Subcutaneous abdominal adipose tissue (tissue), 5 donors: Measurements from ENCODE around the gene SDF2L1.

Source experiments
- H3K27ac ChIP-seq: one replicate; pipeline ENCODE4 v1.7.0; 2013; ENCODE audit warnings: low read depth, mild to moderate bottlenecking, inconsistent platforms, low read length, moderate library complexity
- H3K27me3 ChIP-seq, 5 donors: one replicate each; pipeline ENCODE4 v1.7.0; 2013; ENCODE audit warnings: low read length in 5 of 5, inconsistent platforms in 1 of 5; ENCODE audit not compliant: control insufficient read depth in 5 of 5, insufficient read depth in 4 of 5
- H3K36me3 ChIP-seq, 5 donors: one replicate each; pipeline ENCODE4 v1.7.0; 2013; ENCODE audit warnings: low read length in 5 of 5; ENCODE audit not compliant: control insufficient read depth in 5 of 5, insufficient read depth in 5 of 5
- H3K4me1 ChIP-seq, 5 donors: one replicate each; pipeline ENCODE4 v1.7.0; 2013; ENCODE audit warnings: low read length in 5 of 5, mild to moderate bottlenecking in 3 of 5, moderate library complexity in 1 of 5; ENCODE audit not compliant: control insufficient read depth in 5 of 5, insufficient read depth in 5 of 5
- H3K4me3 ChIP-seq, 5 donors: one replicate each; pipeline ENCODE4 v1.7.0; 2013; ENCODE audit warnings: low read length in 5 of 5, low read depth in 1 of 5
- H3K9ac ChIP-seq, 5 donors: one replicate each; pipeline ENCODE4 v1.7.0; 2013; ENCODE audit warnings: low read length in 5 of 5, mild to moderate bottlenecking in 4 of 5, moderate library complexity in 3 of 5
- H3K9me3 ChIP-seq, 5 donors: one replicate each; pipeline ENCODE4 v1.7.0; 2013; ENCODE audit warnings: low read length in 5 of 5; ENCODE audit not compliant: control insufficient read depth in 5 of 5
- donor health status: healthy.
- donor health status: healthy.
- donor health status: healthy.
- donor health status: healthy.
- donor health status: healthy.

The SDF2L1 gene

DNA sequence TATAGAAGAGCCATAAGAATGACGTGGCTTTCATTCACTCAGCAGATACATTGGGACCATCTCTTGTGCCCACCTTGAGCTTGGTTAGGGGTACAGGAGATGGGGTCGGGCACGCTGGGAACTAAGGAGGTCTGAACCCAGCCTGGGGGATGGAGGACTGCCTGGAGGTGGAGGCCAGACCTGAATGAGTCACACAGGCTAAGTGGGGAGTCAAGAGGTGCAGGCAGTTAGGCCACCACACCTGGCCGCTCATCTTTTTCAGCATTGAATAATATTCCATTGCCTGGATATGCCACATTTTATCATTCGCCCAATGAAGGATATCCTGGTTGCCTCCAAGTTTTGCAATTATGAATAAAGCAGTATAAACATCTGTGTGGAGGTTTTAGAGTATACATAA lies 19.9 kb downstream of the SDF2L1 start:
- Histone ChIP-seq H3K9ac (no peak overlapping the region), H3K36me3 (no peaks in the 10 kb centered on the region), H3K4me3 (no peak overlapping the region), H3K27ac (no peak overlapping the region), H3K9me3 (no peaks in the 10 kb centered on the region), H3K27me3 (peaks cover 0 to 7% (median 4%) of the 10 kb centered on the region in 5 donors), H3K4me1 (peaks cover 0 to 23% (median 18%) of the 10 kb centered on the region in 5 donors)

DNA sequence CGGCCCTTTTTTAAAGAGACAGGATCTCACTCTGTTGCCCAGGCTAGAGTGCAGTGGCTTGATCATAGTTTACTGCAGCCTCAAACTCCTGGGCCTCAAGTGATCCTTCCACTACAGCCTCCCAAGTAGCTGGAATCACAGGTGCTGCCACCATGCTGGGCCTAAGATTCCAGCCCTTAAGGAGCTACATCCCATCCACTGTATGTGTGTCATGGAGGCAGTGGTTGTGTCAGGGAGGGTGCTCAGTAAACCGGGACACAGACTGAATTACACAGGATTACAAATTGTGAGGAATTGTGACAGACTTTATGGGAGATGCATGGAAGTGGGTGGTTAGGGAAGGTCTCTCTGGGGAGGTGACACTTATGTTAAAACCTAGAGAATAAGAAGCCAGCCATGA lies 21.6 kb downstream of the SDF2L1 start:
- Histone ChIP-seq H3K4me3 (no peak overlapping the region), H3K27me3 (peaks cover 0 to 6% (median 4%) of the 10 kb centered on the region in 5 donors), H3K9me3 (no peaks in the 10 kb centered on the region), H3K36me3 (no peaks in the 10 kb centered on the region), H3K27ac (no peak overlapping the region), H3K9ac (no peak overlapping the region), H3K4me1 (peaks cover 0 to 12% (median 11%) of the 10 kb centered on the region in 5 donors)

DNA sequence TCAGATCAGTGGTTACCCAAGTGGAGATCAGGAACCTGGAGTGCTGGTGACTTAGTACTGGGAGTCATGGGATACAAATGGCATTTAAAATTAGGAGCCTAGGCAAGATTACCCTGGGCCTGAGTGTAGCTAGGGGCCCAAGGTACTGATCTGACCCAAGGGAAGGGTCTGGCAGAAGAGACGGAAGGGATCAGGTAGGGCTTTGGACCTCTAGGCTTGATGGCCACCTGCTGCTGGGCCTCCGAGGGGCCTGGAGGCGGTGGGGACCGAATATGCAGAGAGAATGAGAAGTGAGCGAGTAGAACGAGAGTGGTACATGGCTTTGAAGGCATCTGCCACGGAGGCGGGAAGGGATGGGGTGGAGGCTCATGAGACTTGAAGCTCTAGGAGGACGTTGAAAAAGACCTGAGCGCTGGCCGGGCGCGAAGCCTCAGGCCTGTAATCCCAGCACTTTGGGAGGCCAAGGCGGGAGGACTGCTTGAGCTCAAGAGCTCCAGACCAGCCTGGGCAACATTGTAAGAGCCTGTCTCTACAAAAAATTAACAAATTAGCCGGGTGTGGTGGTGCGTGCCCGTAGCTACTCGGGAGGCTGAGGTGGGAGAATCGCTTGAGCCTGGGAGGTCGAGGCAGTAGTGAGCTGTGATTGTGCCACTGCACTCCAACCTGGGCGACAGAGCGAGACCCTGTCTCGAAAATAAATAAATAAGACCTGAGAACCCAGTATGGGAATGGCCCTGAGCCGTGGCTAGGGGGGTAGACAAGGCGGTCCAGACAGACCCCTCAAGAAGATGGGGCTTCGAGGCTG lies 23.1 kb downstream of the SDF2L1 start:
- Histone ChIP-seq H3K9me3 (no peaks in the 10 kb centered on the region), H3K36me3 (peaks cover 0 to 5% (median 3%) of the 10 kb centered on the region in 5 donors), H3K4me1 (peaks cover 0 to 12% (median 11%) of the 10 kb centered on the region in 5 donors), H3K9ac (peak overlapping the region in 4 of 5 donors; percentile 76 to 88 (median 82)), H3K27ac (peak overlapping the region; percentile 91), H3K4me3 (peak overlapping the region; percentile 85 to 94 (median 93)), H3K27me3 (peaks cover 0 to 5% (median 4%) of the 10 kb centered on the region in 5 donors)

DNA sequence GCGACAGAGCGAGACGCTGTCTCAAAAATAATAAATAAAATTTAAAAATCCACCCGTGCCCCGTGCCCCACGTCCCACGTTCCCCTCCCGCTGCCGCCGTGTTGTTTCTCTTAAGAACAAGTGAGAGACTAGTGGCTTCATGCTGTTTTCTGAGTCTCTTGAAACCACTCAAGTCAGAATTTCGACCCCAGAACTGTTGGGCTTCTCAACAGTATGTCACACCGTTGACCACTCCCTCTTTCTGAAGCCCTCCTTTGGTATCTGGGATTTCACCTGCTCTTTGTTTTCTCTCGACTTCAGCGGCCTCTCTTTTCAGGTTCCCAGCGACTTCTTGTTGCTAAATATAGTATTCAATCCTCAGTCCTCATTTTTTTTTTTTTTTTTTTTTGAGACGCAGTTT lies 24.7 kb downstream of the SDF2L1 start:
- Histone ChIP-seq H3K9me3 (no peaks in the 10 kb centered on the region), H3K27ac (no peak overlapping the region), H3K4me1 (peaks cover 0 to 12% (median 11%) of the 10 kb centered on the region in 5 donors), H3K36me3 (peaks cover 2 to 21% (median 15%) of the 10 kb centered on the region in 5 donors), H3K27me3 (no peaks in the 10 kb centered on the region), H3K9ac (peak overlapping the region in 3 of 5 donors; percentile 62 to 82 (median 66)), H3K4me3 (peak overlapping the region; percentile 85 to 94 (median 93))

DNA sequence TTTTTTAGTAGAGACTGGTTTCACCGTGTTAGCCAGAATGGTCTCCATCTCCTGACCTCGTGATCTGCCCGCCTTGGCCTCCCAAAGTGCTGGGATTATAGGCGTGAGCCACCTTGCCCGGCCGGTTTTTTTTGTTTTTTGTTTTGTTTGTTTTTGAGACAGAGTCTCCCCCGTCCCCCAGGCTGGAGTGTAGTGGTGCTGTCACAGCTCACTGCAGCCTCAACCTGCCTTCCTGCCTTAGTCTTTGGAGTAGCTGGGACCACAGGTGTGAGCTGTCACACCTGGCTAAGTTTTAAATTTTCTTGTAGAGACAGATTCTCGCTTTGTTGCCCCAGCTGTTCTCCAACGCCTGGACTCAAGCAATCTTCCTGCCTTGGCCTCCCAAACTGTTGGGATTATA lies 26.9 kb downstream of the SDF2L1 start:
- Histone ChIP-seq H3K27ac (no peak overlapping the region), H3K9ac (no peak overlapping the region), H3K9me3 (no peaks in the 10 kb centered on the region), H3K4me1 (peaks cover 0 to 12% (median 11%) of the 10 kb centered on the region in 5 donors), H3K4me3 (no peak overlapping the region), H3K36me3 (peaks cover 2 to 43% (median 37%) of the 10 kb centered on the region in 5 donors), H3K27me3 (no peaks in the 10 kb centered on the region)

DNA sequence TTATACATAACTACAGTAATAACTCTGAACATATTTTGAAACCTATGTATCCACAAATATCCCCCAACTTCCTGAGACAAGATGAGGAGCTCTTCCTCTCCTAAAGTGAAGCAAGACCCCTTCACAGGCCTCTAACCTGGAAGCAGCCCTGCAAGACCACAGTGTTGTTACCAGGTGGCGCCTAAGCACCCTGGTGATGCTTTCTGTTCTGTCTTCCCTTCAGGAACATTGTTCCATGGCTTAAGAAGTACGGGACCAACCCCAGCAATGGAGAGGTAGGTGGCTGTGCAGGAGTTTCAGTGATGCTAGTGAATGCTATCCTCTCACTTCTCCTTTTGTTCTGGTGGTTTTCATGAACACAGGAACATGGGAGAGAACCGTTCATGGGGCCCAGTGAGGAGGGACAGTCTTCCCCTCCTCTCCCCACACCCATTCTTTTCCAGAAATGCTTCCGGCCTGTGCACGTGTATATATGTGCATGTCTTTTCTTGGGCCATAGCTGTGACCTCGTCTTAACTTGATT lies 30.1 kb downstream of the SDF2L1 start:
- Histone ChIP-seq H3K27ac (no peak overlapping the region), H3K9ac (no peak overlapping the region), H3K27me3 (no peaks in the 10 kb centered on the region), H3K9me3 (no peaks in the 10 kb centered on the region), H3K4me3 (no peak overlapping the region), H3K36me3 (peaks cover 2 to 64% (median 54%) of the 10 kb centered on the region in 5 donors), H3K4me1 (peaks cover 0 to 2% (median 0%) of the 10 kb centered on the region in 5 donors)

DNA sequence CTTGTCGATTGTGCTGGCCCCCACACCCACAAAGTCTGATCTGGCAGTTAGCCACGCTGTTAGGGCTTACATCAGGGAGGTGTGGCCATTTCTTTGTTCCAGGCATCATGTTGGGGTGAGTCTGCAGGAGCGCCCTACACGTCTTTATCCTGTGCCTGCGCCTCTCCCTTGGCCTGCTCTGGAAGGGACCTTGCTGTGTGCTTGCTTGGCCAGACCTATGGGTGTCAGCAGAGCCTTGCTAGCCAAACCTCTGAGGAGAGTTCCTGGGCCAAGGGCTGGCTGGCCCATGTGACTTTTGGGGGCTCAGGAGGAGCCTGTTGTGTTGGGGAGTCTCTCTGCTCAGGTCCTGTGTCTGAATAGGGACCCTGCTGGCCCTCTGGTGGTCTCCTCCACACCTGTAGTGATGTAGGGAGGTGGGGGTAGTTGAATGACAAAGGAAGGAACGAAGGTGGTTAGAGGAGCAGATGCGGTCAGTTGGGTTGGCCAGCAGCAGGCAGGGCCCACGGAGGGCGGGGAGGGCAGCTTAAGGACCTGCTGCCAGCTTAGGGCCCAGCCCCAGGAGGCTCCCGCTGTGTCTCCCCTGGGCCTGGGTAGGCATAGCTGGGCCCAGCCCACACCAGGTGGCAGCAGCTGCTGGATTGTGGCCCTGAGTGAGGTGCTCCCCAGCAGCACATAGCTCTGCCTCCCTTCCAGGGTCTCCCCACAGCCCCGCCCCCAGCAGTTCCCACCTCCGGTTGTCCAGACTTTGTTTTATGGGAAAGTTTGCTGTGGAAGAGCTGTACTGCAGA lies 31.6 kb downstream of the SDF2L1 start:
- Histone ChIP-seq H3K27me3 (no peaks in the 10 kb centered on the region), H3K4me1 (peaks cover 0 to 7% (median 5%) of the 10 kb centered on the region in 5 donors), H3K4me3 (no peak overlapping the region), H3K27ac (no peak overlapping the region), H3K36me3 (peaks cover 2 to 69% (median 55%) of the 10 kb centered on the region in 5 donors), H3K9ac (no peak overlapping the region), H3K9me3 (no peaks in the 10 kb centered on the region)

DNA sequence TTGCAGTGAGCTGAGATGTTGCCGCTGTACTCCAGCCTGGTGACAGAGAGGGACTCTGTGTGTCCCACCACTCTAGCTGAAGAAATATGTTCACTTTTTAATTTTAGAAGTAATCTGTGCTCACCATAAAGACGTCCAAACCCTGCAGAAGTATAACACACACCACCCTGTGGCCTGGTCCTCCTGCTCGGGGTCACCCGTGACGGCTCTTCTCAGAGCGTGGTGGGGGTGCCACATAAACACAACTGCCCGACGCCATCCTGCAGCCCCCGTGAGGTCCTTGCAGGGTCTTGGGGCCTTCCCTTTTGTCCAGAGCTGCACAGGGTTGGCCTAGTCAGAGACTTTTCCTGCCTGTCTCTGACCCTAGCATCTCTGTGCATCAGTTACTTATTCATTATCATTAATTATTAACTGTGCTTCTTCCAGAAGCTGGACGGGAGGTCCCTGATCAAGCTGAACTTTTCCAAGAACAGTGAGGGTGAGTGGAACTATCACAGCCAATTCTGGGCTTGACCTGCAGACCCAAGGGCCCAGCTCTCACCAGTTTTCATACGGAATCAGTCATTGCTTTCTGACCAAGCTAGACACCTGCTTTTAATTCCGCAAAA lies 32.6 kb downstream of the SDF2L1 start:
- Histone ChIP-seq H3K27me3 (no peaks in the 10 kb centered on the region), H3K9me3 (no peaks in the 10 kb centered on the region), H3K27ac (no peak overlapping the region), H3K4me1 (peaks cover 0 to 7% (median 5%) of the 10 kb centered on the region in 5 donors), H3K4me3 (no peak overlapping the region), H3K36me3 (peaks cover 2 to 68% (median 54%) of the 10 kb centered on the region in 5 donors), H3K9ac (no peak overlapping the region)

DNA sequence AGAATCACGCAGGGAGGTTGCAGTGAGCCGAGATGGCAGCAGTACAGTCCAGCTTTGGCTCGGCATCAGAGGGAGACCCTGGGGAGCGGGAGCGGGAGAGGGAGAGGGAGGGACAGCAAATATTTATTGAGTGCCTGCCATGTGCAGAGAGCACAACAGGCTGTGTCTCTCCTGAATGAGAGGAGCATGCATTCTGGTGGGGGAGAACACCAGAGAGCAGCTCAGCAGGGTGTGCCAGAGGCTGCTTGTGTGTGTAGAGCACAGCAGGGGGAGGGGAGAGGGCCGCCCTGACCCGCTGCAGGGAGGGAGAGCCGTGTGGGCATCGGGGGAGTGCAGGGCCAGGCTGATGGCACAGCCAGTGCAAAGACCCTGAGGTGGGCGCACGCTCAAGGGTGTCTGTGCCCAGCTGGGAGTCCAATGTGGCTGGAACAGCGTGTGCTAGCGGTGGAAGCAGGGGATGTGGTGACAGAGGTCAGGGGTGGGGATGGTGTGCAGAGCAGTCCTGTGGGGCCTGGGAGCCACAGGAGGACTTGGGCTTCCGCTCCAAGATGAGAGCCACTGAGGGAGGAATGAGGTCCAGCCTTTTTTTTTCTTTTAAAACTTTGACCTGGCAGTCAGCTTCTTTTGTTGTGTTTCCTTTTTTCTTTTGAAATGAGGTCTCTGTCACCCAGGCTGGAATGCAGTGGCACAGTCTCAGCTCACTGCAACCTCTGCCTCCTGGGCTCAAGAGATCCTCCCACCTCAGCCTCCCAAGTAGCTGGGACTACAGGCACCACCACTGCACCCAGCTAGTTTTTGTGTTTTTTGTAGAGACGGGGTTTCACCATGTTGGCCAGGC lies 35.7 kb downstream of the SDF2L1 start:
- Histone ChIP-seq H3K9me3 (no peaks in the 10 kb centered on the region), H3K4me3 (no peak overlapping the region), H3K27me3 (no peaks in the 10 kb centered on the region), H3K9ac (no peak overlapping the region), H3K4me1 (peaks cover 0 to 7% (median 5%) of the 10 kb centered on the region in 5 donors), H3K27ac (no peak overlapping the region), H3K36me3 (peaks cover 0 to 59% (median 51%) of the 10 kb centered on the region in 5 donors)
